ENCODE data around the gene NAP1L3. TPM values are rescaled to one million over a fixed set of nuclear protein-coding genes. Genes with fewer than 3 reads are reported as not detected.

The NAP1L3 gene
- total RNA-seq, 1 experiment from 2014 or later: 0.17 TPM

DNA sequence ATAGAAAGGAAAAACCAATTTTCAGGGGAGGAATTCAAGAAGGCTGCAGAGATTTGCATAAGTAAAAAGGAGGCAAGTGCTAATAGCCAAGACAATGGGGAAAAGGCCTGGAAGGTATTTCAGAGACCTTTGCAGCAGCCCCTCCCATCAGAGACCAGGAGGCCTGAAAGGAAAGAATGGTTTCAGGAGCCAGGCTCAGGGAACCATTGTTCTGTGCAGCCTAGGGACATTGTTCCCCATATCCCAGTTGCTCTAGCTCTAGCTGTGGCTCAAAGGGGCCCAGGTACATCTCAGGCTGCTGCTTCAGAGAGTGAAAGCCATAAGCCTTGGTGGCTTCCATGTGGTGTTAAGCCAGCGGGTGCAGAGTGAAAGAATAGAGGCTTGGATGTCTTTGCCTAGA lies 24.0 kb downstream of the NAP1L3 start:
- Histone ChIP-seq H3K9me3 (ENCODE audit: low read depth, low read length, poor library complexity, severe bottlenecking) (no peaks in the 10 kb centered on the region), H3K36me3 (ENCODE audit: insufficient read depth, low read length, poor library complexity, severe bottlenecking) (no peaks in the 10 kb centered on the region), H3K4me3 (ENCODE audit: low read depth, low read length, poor library complexity, severe bottlenecking) (no peak overlapping the region), H3K27me3 (replicated peaks; ENCODE audit: insufficient read depth, low read depth, low read length, poor library complexity) (no peaks in the 10 kb centered on the region), H3K27ac (ENCODE audit: low read depth, low read length, poor library complexity, severe bottlenecking) (no peak overlapping the region), H3K4me1 (ENCODE audit: insufficient read depth, low read length, poor library complexity, severe bottlenecking) (no peaks in the 10 kb centered on the region)
- DNase-seq (ENCODE audit: low spot score): no peak
- POLR2A ChIA-PET (ENCODE audit: low non-redundant PET): no interaction called here
- TF ChIP-seq, protein P1, sequence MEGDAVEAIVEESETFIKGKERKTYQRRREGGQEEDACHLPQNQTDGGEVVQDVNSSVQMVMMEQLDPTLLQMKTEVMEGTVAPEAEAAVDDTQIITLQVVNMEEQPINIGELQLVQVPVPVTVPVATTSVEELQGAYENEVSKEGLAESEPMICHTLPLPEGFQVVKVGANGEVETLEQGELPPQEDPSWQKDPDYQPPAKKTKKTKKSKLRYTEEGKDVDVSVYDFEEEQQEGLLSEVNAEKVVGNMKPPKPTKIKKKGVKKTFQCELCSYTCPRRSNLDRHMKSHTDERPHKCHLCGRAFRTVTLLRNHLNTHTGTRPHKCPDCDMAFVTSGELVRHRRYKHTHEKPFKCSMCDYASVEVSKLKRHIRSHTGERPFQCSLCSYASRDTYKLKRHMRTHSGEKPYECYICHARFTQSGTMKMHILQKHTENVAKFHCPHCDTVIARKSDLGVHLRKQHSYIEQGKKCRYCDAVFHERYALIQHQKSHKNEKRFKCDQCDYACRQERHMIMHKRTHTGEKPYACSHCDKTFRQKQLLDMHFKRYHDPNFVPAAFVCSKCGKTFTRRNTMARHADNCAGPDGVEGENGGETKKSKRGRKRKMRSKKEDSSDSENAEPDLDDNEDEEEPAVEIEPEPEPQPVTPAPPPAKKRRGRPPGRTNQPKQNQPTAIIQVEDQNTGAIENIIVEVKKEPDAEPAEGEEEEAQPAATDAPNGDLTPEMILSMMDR (conservative IDR thresholded peaks at IDR 0.05; ENCODE audit: low read depth, low read length): no peak
- TF ChIP-seq EZH2 (IDR thresholded peaks at IDR 0.05; ENCODE audit: borderline replicate concordance, low read depth, low read length, poor library complexity, severe bottlenecking): no peak
- intact Hi-C loops (cut with micrococcal nuclease; ENCODE audit: unreplicated experiment): no loop called here
- CTCF ChIA-PET: no interaction called here
- no TSS peak for BruUV-seq (replicated peaks)

DNA sequence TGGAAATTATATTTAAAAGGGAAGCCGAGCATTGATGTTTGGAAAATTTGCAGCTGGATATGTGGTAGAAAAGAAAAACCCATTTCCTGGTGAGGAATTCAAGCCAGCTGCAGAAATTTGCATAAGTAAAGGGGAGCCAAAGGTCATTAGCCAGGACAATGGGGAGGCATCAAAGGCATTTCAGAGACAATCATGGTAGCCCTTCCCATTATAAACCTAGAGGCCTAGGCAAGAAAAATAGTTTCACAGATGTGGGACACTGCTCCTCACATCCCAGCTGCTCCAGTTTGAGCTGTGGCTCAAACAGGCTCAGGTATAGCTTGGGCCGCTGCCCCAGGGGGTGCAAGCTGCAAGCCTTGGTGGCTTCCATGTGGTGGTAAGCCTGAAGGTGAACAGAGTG lies 35.8 kb downstream of the NAP1L3 start:
- H3K4me3 ChIP-seq (ENCODE audit: low read depth, low read length, poor library complexity, severe bottlenecking): no peak overlapping the region
- no peaks in the 10 kb centered on the region for H3K36me3 ChIP-seq (ENCODE audit: insufficient read depth, low read length, poor library complexity, severe bottlenecking)
- DNase-seq (ENCODE audit: low spot score): no peak
- no peak for TF ChIP-seq EZH2 (IDR thresholded peaks at IDR 0.05; ENCODE audit: borderline replicate concordance, low read depth, low read length, poor library complexity, severe bottlenecking)
- TF ChIP-seq, protein P1 (conservative IDR thresholded peaks at IDR 0.05; ENCODE audit: low read depth, low read length): no peak
- BruUV-seq (replicated peaks): no TSS peak
- no peaks in the 10 kb centered on the region for H3K4me1 ChIP-seq (ENCODE audit: insufficient read depth, low read length, poor library complexity, severe bottlenecking)
- ChIA-PET CTCF (no interaction called here), POLR2A (ENCODE audit: low non-redundant PET) (no interaction called here)
- no peaks in the 10 kb centered on the region for H3K9me3 ChIP-seq (ENCODE audit: low read depth, low read length, poor library complexity, severe bottlenecking)
- no peaks in the 10 kb centered on the region for H3K27me3 ChIP-seq (replicated peaks; ENCODE audit: insufficient read depth, low read depth, low read length, poor library complexity)
- intact Hi-C loops (cut with micrococcal nuclease; ENCODE audit: unreplicated experiment): no loop called here
- no peak overlapping the region for H3K27ac ChIP-seq (ENCODE audit: low read depth, low read length, poor library complexity, severe bottlenecking)

Other genes starting within 250 kb of the NAP1L3 start
- gene FAM133A, start 628 bp upstream of the NAP1L3 start, total RNA-seq (2021): not detected in 2 replicates

Data from A673 (cell line).